HS-27A (cell line): Measurements from ENCODE around the gene BRINP3.

Experiments
- DNase-seq: peaks from one replicate; pipeline ENCODE4 v3.0.0-alpha.2; 2012; ENCODE audit warnings: low read depth, missing footprints

The BRINP3 gene

GRCh38 chr1:190104961-190105360 lies 372.7 kb downstream of the BRINP3 start:
- DNase-seq, result no peak

GRCh38 chr1:190102757-190103326 lies 374.8 kb downstream of the BRINP3 start:
- no peak for DNase-seq

GRCh38 chr1:190101756-190102155 lies 375.9 kb downstream of the BRINP3 start:
- DNase-seq, result no peak

GRCh38 chr1:190098756-190099155 lies 378.9 kb downstream of the BRINP3 start:
- no peak for DNase-seq

GRCh38 chr1:190098107-190098506 lies 379.6 kb downstream of the BRINP3 start:
- DNase-seq, result no peak

- no peak for DNase-seq
These were observed 382.1 kb downstream of the BRINP3 start for GRCh38 chr1:190095596-190095995.

GRCh38 chr1:190084552-190084951 lies 393.1 kb downstream of the BRINP3 start:
- no peak for DNase-seq

GRCh38 chr1:190068304-190068703 lies 409.4 kb downstream of the BRINP3 start:
- no peak for DNase-seq

- DNase-seq, result no peak
These were observed 410.1 kb downstream of the BRINP3 start for GRCh38 chr1:190067592-190067991.

- DNase-seq, result no peak
These were observed 411.7 kb downstream of the BRINP3 start for GRCh38 chr1:190066011-190066410.

- no peak for DNase-seq
These were observed 428.4 kb downstream of the BRINP3 start for GRCh38 chr1:190049314-190049713.
